ENCODE data around the gene TGFB2. TPM values are rescaled to one million over a fixed set of nuclear protein-coding genes. Genes with fewer than 3 reads are reported as not detected.

The TGFB2 gene
- polyA plus RNA-seq, 5 donors, result 82.7 to 181 (median 138) TPM

- DNase-seq, result no peak
These were observed 37.9 kb downstream of the TGFB2 start for GRCh38 chr1:218383051-218383450.

- no peak for DNase-seq
These were observed 38.5 kb downstream of the TGFB2 start for GRCh38 chr1:218383681-218384080.

- DNase-seq, result no peak
These were observed 39.5 kb downstream of the TGFB2 start for GRCh38 chr1:218384581-218384993.

- no peak for DNase-seq
These were observed 43.5 kb downstream of the TGFB2 start for GRCh38 chr1:218388591-218388990.

GRCh38 chr1:218390618-218391017, 45.5 kb downstream of the TGFB2 start:
- no peak for DNase-seq

GRCh38 chr1:218392780-218393179, 47.6 kb downstream of the TGFB2 start:
- no peak for DNase-seq

- DNase-seq, result no peak
These were observed 49.3 kb downstream of the TGFB2 start for GRCh38 chr1:218394416-218394815.

GRCh38 chr1:218394989-218395388, 49.9 kb downstream of the TGFB2 start:
- no peak for DNase-seq

GRCh38 chr1:218395916-218396315, 50.8 kb downstream of the TGFB2 start:
- DNase-seq, result no peak

GRCh38 chr1:218397752-218398339, 52.7 kb downstream of the TGFB2 start:
- DNase-seq, result no peak

- DNase-seq, result no peak
These were observed 55.5 kb downstream of the TGFB2 start for GRCh38 chr1:218400624-218401023.

- DNase-seq, result no peak
These were observed 56.4 kb downstream of the TGFB2 start for GRCh38 chr1:218401441-218401997.

GRCh38 chr1:218401998-218402785, 57.1 kb downstream of the TGFB2 start:
- DNase-seq, result peak; percentile 75 to 83

- DNase-seq, result peak in 1 of 2 donors; percentile 38
These were observed 57.6 kb downstream of the TGFB2 start for GRCh38 chr1:218402786-218403120.

GRCh38 chr1:218403300-218403699, 58.2 kb downstream of the TGFB2 start:
- no peak for DNase-seq

GRCh38 chr1:218407630-218408029, 62.5 kb downstream of the TGFB2 start:
- DNase-seq, result no peak

GRCh38 chr1:218408135-218408534, 63.0 kb downstream of the TGFB2 start:
- DNase-seq, result no peak

- DNase-seq, result no peak
These were observed 63.8 kb downstream of the TGFB2 start for GRCh38 chr1:218408942-218409341.

GRCh38 chr1:218409946-218410510, 64.9 kb downstream of the TGFB2 start:
- no peak for DNase-seq

- DNase-seq, result no peak
These were observed 66.0 kb downstream of the TGFB2 start for GRCh38 chr1:218411101-218411500.

GRCh38 chr1:218412171-218412570, 67.0 kb downstream of the TGFB2 start:
- DNase-seq, result no peak

GRCh38 chr1:218413179-218413578, 68.0 kb downstream of the TGFB2 start:
- no peak for DNase-seq

Data from right lung (tissue), 5 donors.